ENCODE results near the gene APMAP. TPM values are rescaled to one million over a fixed set of nuclear protein-coding genes. Genes with fewer than 3 reads are reported as not detected.

The APMAP gene
- total RNA-seq, 1 experiment from 2014 or later = 75.3 TPM

DNA sequence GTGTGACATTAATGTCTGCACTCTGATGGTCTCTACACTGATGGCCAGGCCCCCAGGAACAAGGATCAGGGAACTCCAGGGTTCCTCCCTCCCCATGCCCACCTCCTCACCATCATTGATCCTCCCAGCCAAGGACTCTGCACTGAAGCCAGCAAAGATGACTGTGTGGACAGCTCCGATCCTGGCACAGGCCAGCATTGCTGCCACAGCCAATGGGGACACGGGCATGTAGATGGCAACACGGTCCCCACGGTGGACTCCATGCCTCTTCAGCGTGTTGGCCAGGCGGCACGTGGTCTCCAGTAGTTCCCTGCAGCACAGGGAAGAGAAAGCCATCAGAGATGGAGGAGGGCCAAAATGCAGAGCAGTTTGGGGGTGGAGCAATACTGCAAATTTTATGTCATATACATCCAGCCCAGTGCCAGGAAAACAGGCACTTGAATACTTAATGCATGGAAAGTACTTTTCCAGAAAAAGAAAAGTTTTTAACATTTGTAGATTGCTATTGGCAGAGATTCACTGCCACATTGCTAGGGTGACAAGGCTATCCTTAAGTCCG, 38.2 kb upstream of the APMAP start:
- CTCF ChIA-PET = interaction anchor here (4.4 to 4.9 kb wide), 2 partner anchors 34 to 36 kb away, joined by 24 to 43 read pairs; no protein-coding TSS in a partner anchor
- Mint-ChIP-seq H3K27me3 (ENCODE audit: insufficient read depth, unreplicated experiment) (no peaks in the 10 kb centered on the region), H3K9me3 (ENCODE audit: unreplicated experiment) (no peaks in the 10 kb centered on the region), H3K36me3 (ENCODE audit: insufficient read depth, unreplicated experiment) (no peaks in the 10 kb centered on the region), H3K4me3 (ENCODE audit: unreplicated experiment) (no peak overlapping the region), H3K27ac (ENCODE audit: low read depth, unreplicated experiment) (no peak overlapping the region), H3K4me1 (ENCODE audit: insufficient read depth, unreplicated experiment) (peaks cover 16% of the 10 kb centered on the region)
- DNase-seq (ENCODE audit: unreplicated experiment) = no peak
- intact Hi-C loops (cut with micrococcal nuclease) = no loop called here
- POLR2A ChIA-PET = interaction anchor here (0.7 to 5.5 kb wide), 7 partner anchors 9 to 32 kb away, joined by 3 to 42 read pairs (median 5); no protein-coding TSS in a partner anchor
- TF ChIP-seq, protein P1, sequence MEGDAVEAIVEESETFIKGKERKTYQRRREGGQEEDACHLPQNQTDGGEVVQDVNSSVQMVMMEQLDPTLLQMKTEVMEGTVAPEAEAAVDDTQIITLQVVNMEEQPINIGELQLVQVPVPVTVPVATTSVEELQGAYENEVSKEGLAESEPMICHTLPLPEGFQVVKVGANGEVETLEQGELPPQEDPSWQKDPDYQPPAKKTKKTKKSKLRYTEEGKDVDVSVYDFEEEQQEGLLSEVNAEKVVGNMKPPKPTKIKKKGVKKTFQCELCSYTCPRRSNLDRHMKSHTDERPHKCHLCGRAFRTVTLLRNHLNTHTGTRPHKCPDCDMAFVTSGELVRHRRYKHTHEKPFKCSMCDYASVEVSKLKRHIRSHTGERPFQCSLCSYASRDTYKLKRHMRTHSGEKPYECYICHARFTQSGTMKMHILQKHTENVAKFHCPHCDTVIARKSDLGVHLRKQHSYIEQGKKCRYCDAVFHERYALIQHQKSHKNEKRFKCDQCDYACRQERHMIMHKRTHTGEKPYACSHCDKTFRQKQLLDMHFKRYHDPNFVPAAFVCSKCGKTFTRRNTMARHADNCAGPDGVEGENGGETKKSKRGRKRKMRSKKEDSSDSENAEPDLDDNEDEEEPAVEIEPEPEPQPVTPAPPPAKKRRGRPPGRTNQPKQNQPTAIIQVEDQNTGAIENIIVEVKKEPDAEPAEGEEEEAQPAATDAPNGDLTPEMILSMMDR (IDR thresholded peaks at IDR 0.05; ENCODE audit: unreplicated experiment) = no peak
- no TSS peak for BruUV-seq (replicated peaks)

DNA sequence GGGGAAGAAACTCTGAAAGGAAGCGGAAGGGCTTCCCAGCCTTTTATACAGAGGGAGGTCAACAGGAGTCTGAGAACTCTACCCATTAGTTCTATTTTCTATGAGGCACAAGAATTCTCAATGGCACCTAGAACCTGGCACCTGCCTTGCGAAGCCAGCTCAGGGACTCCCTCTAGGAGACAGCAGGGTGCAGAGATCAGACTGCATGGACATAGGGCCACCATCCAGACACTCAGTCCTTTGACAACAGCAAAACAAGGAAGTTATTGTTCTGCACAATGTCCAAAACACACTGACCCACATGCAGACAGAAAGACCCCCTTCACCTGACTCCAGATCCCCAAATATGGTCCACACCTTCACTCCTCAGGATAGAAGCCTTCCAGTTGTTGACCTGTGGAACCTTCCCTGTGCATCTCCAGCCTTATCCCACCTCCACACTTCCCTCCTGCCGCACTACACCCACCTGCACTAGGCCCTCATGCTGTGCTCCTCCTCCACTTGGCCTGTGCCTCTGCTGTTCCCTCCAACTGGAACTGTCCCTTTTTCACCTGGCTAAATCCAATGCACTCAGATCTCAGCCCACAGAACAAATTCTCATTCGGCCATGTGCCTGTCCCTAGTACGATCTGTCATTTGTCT, 37.6 kb upstream of the APMAP start:
- no TSS peak for BruUV-seq (replicated peaks)
- TF ChIP-seq, protein P1 (IDR thresholded peaks at IDR 0.05; ENCODE audit: unreplicated experiment) = no peak
- H3K4me1 Mint-ChIP-seq (ENCODE audit: insufficient read depth, unreplicated experiment) = peaks cover 16% of the 10 kb centered on the region
- intact Hi-C loops (cut with micrococcal nuclease) = no loop called here
- no peaks in the 10 kb centered on the region for H3K36me3 Mint-ChIP-seq (ENCODE audit: insufficient read depth, unreplicated experiment)
- POLR2A ChIA-PET = interaction anchor here (3.5 kb wide), 1 partner anchor 13 kb away, joined by 16 read pairs; no protein-coding TSS in a partner anchor
- H3K9me3 Mint-ChIP-seq (ENCODE audit: unreplicated experiment) = no peaks in the 10 kb centered on the region
- CTCF ChIA-PET = interaction anchor here (0.7 kb wide), 2 partner anchors 11 to 35 kb away, joined by 3 to 8 read pairs; no protein-coding TSS in a partner anchor
- H3K4me3 Mint-ChIP-seq (ENCODE audit: unreplicated experiment) = no peak overlapping the region
- H3K27me3 Mint-ChIP-seq (ENCODE audit: insufficient read depth, unreplicated experiment) = no peaks in the 10 kb centered on the region
- no peak overlapping the region for H3K27ac Mint-ChIP-seq (ENCODE audit: low read depth, unreplicated experiment)
- no peak for DNase-seq (ENCODE audit: unreplicated experiment)

DNA sequence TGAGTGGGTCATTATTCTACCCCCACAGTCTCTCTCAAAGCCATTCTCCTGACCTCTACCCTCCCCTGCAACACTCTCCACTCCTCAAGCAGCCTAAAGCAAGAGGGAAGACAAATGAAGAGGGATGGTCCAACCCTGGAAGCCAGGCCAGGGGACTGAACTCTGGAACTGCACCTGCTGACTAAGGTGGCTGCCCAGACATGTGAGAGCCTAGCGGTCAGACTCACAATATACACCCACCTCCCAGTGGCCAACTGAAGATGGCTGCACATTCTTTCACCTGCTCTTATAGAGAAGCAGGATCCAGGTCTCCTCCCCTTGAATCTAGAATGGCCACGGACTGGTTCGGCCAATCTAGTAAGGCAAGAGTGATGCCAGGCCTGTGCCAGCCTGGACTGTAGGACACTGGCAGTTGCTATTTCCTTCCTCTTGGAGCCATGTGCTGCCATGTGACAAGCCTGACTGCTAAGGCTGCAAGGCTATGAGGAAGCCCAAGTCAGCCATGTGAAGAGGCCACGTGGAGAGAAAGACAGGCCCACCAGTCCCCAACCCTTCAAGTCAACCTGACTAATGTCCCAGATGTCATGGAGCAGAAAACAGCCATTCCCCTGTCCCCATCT, 33.5 kb upstream of the APMAP start:
- CTCF ChIA-PET = interaction anchor here (0.8 to 1.2 kb wide), 3 partner anchors 10 to 32 kb away, joined by 3 to 5 read pairs (median 4); no protein-coding TSS in a partner anchor
- no peak overlapping the region for H3K27ac Mint-ChIP-seq (ENCODE audit: low read depth, unreplicated experiment)
- H3K4me3 Mint-ChIP-seq (ENCODE audit: unreplicated experiment) = no peak overlapping the region
- DNase-seq (ENCODE audit: unreplicated experiment) = no peak
- peaks cover 22% of the 10 kb centered on the region for H3K4me1 Mint-ChIP-seq (ENCODE audit: insufficient read depth, unreplicated experiment)
- TF ChIP-seq, protein P1 (IDR thresholded peaks at IDR 0.05; ENCODE audit: unreplicated experiment) = no peak
- intact Hi-C loops (cut with micrococcal nuclease) = no loop called here
- H3K36me3 Mint-ChIP-seq (ENCODE audit: insufficient read depth, unreplicated experiment) = peaks cover 10% of the 10 kb centered on the region
- H3K27me3 Mint-ChIP-seq (ENCODE audit: insufficient read depth, unreplicated experiment) = no peaks in the 10 kb centered on the region
- POLR2A ChIA-PET = no interaction called here
- no peaks in the 10 kb centered on the region for H3K9me3 Mint-ChIP-seq (ENCODE audit: unreplicated experiment)
- BruUV-seq (replicated peaks) = no TSS peak

All from MCF 10A (cell line).